Uterus (tissue), 2 donors: ENCODE data around the gene EMC6.

ENCODE experiments used
- POLR2A ChIP-seq, 2 donors: fragments of 450-650 bp; IDR thresholded peaks; one replicate each; pipeline ENCODE4 v1.6.1; 2016; ENCODE audit warnings: antibody characterized with exemption in 2 of 2, mild to moderate bottlenecking in 1 of 2, moderate library complexity in 1 of 2
- TF ChIP-seq, protein P1 (sequence below), 4 experiments: fragments of 200-600 bp in 2 of 4; fragments of 450-650 bp in 2 of 4; sonication (generic) in 2 of 4; IDR thresholded peaks; one replicate each; pipeline ENCODE4 v1.5.1; 2016 to 2019; ENCODE audit warnings: antibody characterized with exemption in 4 of 4, mild to moderate bottlenecking in 2 of 4, moderate library complexity in 1 of 4

DNA sequence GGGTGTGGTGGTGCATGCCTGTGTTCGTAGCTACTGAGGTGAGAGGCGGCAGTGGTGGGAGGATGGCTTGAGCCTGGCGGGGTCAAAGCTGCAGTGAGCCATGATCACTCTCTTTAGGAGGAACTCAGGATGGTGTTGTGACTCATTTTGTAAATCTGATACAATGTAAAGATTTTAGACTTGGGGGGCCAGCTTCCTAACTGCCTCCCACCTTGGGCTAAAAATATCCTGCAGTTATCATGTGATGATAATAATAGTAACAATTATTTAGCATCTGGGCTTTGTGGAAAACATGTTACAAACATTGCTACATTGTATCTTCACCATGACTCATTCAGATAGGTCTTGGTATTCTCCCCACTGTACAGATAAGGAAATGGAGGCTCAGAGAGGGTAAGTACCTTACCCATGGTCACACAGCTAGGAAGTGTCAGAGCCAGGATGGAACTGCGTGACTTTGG lies 24.7 kb upstream of the EMC6 start:
- TF ChIP-seq, protein P1, sequence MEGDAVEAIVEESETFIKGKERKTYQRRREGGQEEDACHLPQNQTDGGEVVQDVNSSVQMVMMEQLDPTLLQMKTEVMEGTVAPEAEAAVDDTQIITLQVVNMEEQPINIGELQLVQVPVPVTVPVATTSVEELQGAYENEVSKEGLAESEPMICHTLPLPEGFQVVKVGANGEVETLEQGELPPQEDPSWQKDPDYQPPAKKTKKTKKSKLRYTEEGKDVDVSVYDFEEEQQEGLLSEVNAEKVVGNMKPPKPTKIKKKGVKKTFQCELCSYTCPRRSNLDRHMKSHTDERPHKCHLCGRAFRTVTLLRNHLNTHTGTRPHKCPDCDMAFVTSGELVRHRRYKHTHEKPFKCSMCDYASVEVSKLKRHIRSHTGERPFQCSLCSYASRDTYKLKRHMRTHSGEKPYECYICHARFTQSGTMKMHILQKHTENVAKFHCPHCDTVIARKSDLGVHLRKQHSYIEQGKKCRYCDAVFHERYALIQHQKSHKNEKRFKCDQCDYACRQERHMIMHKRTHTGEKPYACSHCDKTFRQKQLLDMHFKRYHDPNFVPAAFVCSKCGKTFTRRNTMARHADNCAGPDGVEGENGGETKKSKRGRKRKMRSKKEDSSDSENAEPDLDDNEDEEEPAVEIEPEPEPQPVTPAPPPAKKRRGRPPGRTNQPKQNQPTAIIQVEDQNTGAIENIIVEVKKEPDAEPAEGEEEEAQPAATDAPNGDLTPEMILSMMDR (IDR thresholded peaks at IDR 0.05) = no peak
- no peak for TF ChIP-seq POLR2A (IDR thresholded peaks at IDR 0.05)
